Activated CD4-positive, alpha-beta T cell treated with anti-CD3 and anti-CD28 coated beads, Interleukin-2, amount 50 U/mL, for 48 hours (primary cell): ENCODE results near the gene FAM149B1.

Experiments used
- DNase-seq, 2 experiments: peaks; one replicate each; pipeline ENCODE4 v3.0.0-alpha.2; 2020

FAM149B1 gene

GRCh38 chr10:73182568-73182967 lies 14.6 kb downstream of the FAM149B1 start:
- DNase-seq = no peak

- no peak for DNase-seq
These were observed 15.9 kb downstream of the FAM149B1 start for GRCh38 chr10:73183667-73184281.

GRCh38 chr10:73186266-73186665 lies 18.3 kb downstream of the FAM149B1 start:
- no peak for DNase-seq

GRCh38 chr10:73190188-73190587 lies 22.3 kb downstream of the FAM149B1 start:
- no peak for DNase-seq

GRCh38 chr10:73205081-73205480 lies 37.2 kb downstream of the FAM149B1 start:
- DNase-seq = no peak

GRCh38 chr10:73205890-73206289 lies 38.0 kb downstream of the FAM149B1 start:
- no peak for DNase-seq

GRCh38 chr10:73206385-73206784 lies 38.5 kb downstream of the FAM149B1 start:
- DNase-seq = no peak

GRCh38 chr10:73207883-73208282 lies 40.0 kb downstream of the FAM149B1 start:
- DNase-seq = no peak

- no peak for DNase-seq
These were observed 41.8 kb downstream of the FAM149B1 start for GRCh38 chr10:73209705-73210104.

GRCh38 chr10:73210395-73211105 lies 42.6 kb downstream of the FAM149B1 start:
- DNase-seq = no peak

GRCh38 chr10:73211106-73211811 lies 43.3 kb downstream of the FAM149B1 start:
- DNase-seq = no peak

- DNase-seq = no peak
These were observed 47.8 kb downstream of the FAM149B1 start for GRCh38 chr10:73215749-73216148.

- no peak for DNase-seq
These were observed 49.7 kb downstream of the FAM149B1 start for GRCh38 chr10:73217628-73218027.

GRCh38 chr10:73218431-73219191 lies 50.7 kb downstream of the FAM149B1 start:
- DNase-seq = no peak

- DNase-seq = no peak
These were observed 51.5 kb downstream of the FAM149B1 start for GRCh38 chr10:73219384-73219783.

GRCh38 chr10:73220989-73221388 lies 53.1 kb downstream of the FAM149B1 start:
- DNase-seq = no peak

GRCh38 chr10:73225518-73225917 lies 57.6 kb downstream of the FAM149B1 start:
- no peak for DNase-seq

- no peak for DNase-seq
These were observed 58.7 kb downstream of the FAM149B1 start for GRCh38 chr10:73226663-73227062.

GRCh38 chr10:73228247-73228646 lies 60.3 kb downstream of the FAM149B1 start:
- no peak for DNase-seq

- no peak for DNase-seq
These were observed 61.6 kb downstream of the FAM149B1 start for GRCh38 chr10:73229567-73229966.

GRCh38 chr10:73232887-73233286 lies 65.0 kb downstream of the FAM149B1 start:
- no peak for DNase-seq

GRCh38 chr10:73233883-73234282 lies 66.0 kb downstream of the FAM149B1 start:
- DNase-seq = no peak

- DNase-seq = no peak
These were observed 66.8 kb downstream of the FAM149B1 start for GRCh38 chr10:73234695-73235094.
